HG03439 (cell line): ENCODE data around the gene SLC2A14.
"Not testable (repeated sequence)": the region's sequence is repeated elsewhere in the genome, so short reads cannot be mapped to it uniquely, and the experiment has no call there.

Experiments used
- ATAC-seq: cut with Tn5 transposase; IDR thresholded peaks from one replicate; pipeline ENCODE4 v1.9.1; 2021; ENCODE audit warnings: mild to moderate bottlenecking, moderate library complexity; ENCODE audit not compliant: unreplicated experiment

Gene SLC2A14

GRCh38 chr12:7872566-7873319 lies at the start of gene SLC2A14:
Gene SLC2A14 (minus strand): TSS chr12:7872915. CDS start chr12:7869880, 3,035 bp downstream.
- ATAC-seq, result no peak

GRCh38 chr12:7921181-7921580 lies 48.5 kb upstream of the SLC2A14 start:
- ATAC-seq, result not testable (repeated sequence)

- ATAC-seq, result not testable (repeated sequence)
Observed at GRCh38 chr12:7918268-7918590, 45.5 kb upstream of the SLC2A14 start.

DNA sequence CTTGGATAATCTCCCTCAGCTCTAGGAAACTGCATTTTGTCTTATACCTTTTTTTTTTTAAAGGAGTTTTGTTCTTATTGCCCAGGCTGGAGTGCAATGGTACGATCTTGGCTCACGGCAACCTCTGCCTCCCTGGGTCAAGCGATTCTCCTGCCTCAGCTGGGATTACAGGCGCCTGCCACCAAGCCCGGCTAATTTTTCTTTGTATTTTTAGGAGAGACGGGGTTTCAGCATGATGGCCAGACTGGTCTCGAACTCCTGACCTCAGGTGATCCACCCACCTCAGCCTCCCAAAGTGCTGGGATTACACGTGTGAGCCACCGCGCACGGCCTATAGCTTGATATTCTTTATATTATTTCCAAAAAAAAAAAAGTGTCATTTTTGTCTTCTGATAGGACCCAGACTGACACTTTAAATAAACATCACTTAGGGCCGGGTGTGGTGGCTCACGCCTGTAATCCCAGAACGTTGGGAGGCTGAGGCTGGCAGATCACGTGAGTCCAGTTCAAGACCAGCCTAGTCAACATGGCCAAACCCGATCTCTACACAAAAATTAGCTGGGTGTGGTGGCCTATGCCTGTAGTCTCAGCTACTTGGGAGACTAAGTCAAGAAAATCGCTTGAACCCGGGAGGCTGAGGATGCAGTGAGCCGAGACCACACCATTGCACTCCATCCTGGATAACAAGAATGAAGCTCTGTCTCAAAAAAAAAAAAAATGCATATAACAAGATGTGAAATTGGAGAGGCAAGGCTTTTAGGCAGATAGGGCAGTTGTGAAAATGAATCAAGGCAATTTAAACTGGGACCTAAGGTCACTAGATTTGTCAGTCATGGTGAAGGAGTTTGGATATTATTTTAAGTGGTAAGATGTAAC lies 44.9 kb upstream of the SLC2A14 start:
- no peak for ATAC-seq

DNA sequence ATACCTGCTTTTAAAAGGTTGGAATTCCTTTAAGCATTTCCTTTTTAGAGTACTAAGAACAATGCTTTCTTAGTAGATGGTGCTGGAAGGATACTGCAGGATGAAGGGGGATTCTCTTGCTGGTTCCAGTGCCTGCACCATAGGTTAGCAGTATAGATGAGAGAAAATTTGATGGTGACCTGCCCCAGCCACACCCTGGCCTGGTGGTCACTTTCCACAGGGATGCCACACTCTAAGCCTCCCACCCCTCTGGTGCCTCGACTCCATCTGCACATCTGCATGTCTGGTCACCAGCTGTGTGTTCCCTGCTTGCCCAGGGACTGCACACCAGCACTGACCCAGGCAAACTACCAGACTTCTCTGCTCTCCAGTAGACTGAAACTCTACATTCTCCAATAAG lies 44.2 kb upstream of the SLC2A14 start:
- no peak for ATAC-seq

GRCh38 chr12:7915661-7916403 lies 43.1 kb upstream of the SLC2A14 start:
- no peak for ATAC-seq

DNA sequence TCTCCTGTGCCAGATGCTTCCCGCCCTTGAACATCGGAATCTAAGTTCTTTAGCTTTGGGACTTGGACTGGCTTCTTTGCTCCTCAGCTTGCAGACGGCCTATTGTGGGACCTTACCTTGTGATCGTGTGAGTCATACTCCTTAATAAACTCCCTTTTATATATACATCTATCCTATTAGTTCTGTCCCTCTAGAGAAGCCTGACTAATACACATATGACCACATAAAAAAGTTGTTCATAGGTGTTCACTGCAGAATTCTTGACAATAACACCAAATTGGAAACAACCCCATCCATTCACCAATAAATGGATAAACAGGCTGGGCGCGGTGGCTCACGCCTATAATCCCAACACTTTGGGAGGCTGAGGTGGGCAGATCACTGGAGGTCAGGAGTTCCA lies 37.4 kb upstream of the SLC2A14 start:
- ATAC-seq, result not testable (repeated sequence)

GRCh38 chr12:7907009-7907408 lies 34.3 kb upstream of the SLC2A14 start:
- ATAC-seq, result no peak

DNA sequence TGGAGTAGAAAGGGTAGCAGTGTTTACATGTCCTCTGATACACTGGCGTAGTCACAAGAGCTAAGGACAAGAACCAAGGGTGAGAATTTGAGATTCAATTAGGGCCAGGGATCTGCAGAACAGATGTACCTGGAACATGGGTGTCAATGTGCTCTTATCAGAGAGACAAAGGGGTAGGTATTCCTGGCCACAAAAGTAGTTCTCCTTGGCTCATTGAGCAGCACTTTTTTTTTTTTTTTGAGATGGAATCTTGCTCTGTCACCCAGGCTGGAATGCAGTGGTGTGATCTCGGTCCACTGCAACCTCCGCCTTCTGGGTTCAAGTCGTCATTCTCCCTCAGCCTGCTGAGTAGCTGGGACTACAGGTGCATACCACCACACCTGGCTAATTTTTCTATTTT lies 33.6 kb upstream of the SLC2A14 start:
- not testable (repeated sequence) for ATAC-seq

GRCh38 chr12:7905600-7906125 lies 32.9 kb upstream of the SLC2A14 start:
- not testable (repeated sequence) for ATAC-seq

DNA sequence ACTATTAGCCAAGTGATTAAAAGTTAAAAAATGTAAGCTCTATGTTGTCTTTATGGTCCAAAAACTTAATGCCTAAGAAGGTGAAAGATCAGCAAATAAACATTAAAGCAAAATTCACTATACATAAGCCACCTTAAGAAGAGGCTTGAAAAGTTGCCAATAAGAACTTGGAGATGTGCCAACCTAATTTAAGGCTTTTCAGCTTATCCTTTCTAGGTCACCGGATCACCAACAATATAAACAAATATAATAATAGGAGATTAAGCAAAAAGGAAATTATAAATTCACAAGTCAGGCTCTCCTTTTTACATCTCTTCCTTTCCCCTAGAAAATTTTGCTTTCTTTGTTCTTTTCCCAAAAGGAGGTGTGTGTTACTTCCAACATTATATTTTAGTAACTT lies 32.4 kb upstream of the SLC2A14 start:
- ATAC-seq, result no peak

DNA sequence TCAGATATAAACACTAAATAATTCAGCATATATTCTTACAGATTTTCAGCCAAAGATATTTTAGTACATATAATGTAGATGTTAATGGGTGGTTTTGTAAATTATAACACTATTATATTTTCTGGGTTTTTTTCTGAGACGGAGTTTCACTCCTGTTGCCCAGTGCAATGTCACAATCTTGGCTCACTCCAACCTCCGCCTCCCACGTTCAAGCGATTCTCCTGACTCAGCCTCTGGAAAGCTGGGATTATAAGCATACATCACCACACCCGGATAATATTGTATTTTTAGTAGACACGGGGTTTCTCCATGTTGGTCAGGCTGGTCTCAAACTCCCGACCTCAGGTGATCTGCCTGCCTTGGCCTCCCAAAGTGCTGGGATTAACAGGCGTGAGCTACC lies 29.7 kb upstream of the SLC2A14 start:
- ATAC-seq, result not testable (repeated sequence)

DNA sequence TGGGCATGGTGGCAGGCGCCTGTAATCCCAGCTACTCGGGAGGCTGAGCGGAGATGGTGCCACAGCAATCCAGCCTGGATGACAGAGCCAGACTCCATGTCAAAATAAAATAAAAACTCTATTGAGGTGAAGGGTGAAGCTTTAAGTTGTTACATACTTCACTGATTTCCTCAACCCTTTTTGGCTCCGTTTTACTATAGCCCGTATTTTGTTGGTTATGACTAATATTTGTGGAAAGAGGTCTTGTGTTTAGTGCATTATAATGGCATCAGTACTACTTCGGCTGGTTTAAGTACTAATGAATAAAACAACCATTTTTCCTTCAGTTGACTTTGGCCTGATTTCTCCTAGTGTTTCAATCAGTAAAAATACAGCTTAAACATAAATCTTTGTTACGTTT lies 27.0 kb upstream of the SLC2A14 start:
- ATAC-seq, result no peak

DNA sequence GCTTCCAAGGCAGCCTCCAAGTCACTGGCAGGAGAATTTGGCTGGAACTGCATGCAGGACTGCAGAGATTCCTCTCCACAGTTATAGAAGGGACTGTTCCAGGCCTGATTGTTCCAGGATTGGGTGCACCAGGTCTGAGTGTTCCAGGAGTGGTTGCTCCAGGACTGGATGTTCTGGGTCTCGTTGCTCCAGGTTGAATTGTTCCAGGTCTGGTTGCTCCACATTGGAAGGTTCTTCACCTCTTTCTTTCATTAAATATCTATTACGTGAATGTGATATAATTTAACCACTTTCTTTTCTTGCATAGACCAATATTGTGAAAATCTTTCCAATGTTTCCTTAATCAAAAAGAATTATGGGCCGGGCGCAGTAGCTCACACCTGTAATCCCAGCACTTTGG lies 24.0 kb upstream of the SLC2A14 start:
- not testable (repeated sequence) for ATAC-seq

GRCh38 chr12:7892186-7892980 lies 19.7 kb upstream of the SLC2A14 start:
- ATAC-seq, result no peak

DNA sequence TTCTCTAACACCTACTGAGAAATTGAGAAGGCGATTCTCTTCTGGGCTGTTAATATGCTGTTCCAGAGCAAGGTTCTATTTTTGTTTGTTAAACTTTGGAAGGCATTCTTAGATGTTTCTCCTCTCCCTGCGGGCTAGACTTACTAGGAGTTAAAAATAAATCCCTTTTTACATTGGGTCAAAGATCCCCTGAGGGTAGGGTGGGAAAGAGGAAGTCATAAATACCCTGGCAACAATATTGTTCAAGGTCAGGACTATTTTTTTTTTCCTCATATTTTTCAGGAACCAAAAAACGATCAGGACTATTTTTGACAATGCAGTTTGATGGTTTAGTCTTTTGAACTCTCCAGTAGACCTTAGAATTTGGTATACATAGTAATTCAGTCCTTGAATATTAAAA lies 12.0 kb upstream of the SLC2A14 start:
- ATAC-seq, result no peak

DNA sequence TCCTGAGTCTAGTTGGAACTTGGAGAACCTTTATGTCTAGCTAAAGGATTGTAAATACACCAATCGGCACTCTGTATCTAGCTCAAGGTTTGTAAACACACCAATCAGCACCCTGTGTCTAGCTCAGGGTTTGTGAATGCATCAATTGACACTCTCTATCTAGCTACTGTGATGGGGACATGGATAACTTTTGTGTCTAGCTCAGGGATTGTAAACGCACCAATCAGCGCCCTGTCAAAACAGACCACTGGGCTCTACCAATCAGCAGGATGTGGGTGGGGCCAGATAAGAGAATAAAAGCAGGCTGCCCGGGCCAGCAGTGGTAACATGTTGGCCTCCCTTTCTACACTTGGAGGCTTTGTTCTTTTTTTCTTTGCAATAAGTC lies 9.0 kb upstream of the SLC2A14 start:
- not testable (repeated sequence) for ATAC-seq

DNA sequence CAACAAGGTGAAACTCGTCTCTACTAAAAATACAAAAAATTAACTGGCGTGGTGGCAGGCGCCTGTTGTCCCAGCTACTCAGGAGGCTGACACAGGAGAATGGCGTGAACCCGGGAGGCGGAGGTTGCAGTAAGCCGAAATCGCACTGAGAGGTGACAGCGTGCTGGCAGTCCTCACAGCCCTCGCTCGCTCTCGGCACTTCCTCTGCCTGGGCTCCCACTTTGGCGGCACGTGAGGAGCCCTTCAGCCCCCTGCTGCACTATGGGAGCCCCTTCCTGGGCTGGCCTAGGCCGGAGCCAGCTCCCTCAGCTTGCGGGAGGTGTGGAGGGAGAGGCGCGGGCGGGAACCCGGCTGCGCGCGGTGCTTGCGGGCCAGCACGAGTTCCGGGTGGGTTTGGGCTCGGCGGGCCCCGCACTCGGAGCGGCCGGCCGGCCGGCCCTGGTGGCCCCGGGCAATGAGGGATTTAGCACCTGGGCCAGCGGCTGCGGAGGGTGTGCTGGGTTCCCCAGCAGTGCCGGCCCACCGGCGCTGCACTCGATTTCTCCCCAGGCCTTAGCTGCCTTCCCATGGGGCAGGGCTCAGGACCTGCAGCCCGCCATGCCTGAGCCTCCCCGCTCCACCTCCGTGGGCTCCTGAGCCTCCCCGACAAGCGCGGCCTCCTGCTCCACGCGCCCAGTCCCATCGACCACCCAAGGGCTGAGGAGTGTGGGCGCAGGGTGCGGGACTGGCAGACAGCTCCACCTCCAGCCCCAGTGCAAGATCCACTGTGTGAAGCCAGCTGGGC lies 8.4 kb upstream of the SLC2A14 start:
- not testable (repeated sequence) for ATAC-seq

DNA sequence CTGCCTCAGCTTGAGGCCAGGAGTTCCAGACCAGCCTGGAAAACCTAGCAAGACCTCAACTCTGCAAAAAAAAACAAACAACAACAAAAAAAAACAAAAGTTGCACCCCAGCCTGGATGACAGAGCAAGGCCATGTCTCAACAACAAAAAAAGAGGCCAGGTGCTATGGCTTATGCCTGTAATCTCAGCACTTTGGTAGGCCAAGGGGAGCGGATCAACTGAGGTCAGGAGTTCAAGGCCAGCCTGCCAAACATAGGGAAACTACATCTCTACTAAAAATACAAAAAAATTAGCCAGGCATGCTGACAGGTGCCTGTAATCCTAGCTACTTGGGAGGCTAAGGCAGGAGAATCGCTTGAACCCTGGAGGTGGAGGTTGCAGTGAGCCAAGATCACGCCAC lies 6.5 kb upstream of the SLC2A14 start:
- no peak for ATAC-seq

DNA sequence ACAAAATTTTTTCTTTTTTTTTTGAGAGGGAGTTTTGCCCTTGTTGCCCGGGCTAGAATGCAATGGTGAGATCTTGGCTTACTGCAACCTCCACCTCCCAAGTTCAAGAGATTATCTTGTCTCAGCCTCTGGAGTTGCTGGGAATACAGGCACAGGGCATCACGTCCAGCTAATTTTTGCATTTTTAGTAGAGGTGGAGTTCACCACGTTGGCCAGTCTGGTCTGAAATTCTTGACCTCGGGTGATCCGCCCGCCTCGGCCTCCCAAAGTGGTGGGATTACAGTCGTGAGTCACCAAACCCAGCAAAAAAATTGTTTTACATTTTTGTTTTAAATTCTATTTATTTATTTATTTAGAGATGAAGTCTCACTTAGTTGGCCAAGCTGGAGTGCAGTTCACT lies 4.7 kb upstream of the SLC2A14 start:
- ATAC-seq, result no peak
